Colonic mucosa (tissue), 4 donors: ENCODE results near the gene ARSB. TPM values are rescaled to one million over a fixed set of nuclear protein-coding genes. Genes with fewer than 3 reads are reported as not detected.
"Not testable (repeated sequence)": the region's sequence is repeated elsewhere in the genome, so short reads cannot be mapped to it uniquely, and the experiment has no call there.

Source experiments
- DNase-seq: peaks from one replicate; pipeline ENCODE4 v3.0.0-alpha.2; 2020
- H3K27ac ChIP-seq: fragments of 200-600 bp; one replicate; pipeline ENCODE4 v1.8.0; 2021
- H3K27me3 ChIP-seq: fragments of 200-600 bp; one replicate; pipeline ENCODE4 v1.8.0; 2021
- H3K36me3 ChIP-seq: fragments of 200-600 bp; one replicate; pipeline ENCODE4 v1.8.0; 2021
- H3K4me1 ChIP-seq: fragments of 200-600 bp; one replicate; pipeline ENCODE4 v1.8.0; 2021; ENCODE audit warnings: mild to moderate bottlenecking
- H3K4me3 ChIP-seq: fragments of 200-600 bp; one replicate; pipeline ENCODE4 v1.8.0; 2021
- H3K9ac ChIP-seq, 2 donors: one replicate each; pipeline ENCODE4 v1.7.0; 2013; ENCODE audit warnings: control low read depth in 2 of 2, low read depth in 2 of 2, low read length in 2 of 2
- H3K9me3 ChIP-seq: fragments of 200-600 bp; one replicate; pipeline ENCODE4 v1.8.0; 2021
- intact Hi-C: fragments of 100-400 bp; cut with DNase I; formaldehyde crosslinking; loops from one replicate; pipeline ENCODE4 v1.14.1; 2022
- total RNA-seq, 2 donors: library from RNA; stranded (reverse); fragmentation: NEBNext Ultra II Directional in 1 of 2; extraction: Animal tissue kit (Norgen Biotek cat#: 25700) in 1 of 2; gene quantifications; one replicate each; pipeline ENCODE4 v1.2.1, GENCODE V29; 2021
- TF ChIP-seq, protein P1 (sequence below): fragments of 200-600 bp; IDR thresholded peaks from one replicate; pipeline ENCODE4 v1.8.0; 2022; ENCODE audit warnings: antibody characterized with exemption, mild to moderate bottlenecking
- donor health status: healthy.
- donor health status: DM: no; HTN: no; CAD: no.
- donor health status: DM: no; HTN: no; CAD: no.

The ARSB gene
- total RNA-seq, 2 donors from 2014 or later, result 10.1 to 11.4 TPM

DNA sequence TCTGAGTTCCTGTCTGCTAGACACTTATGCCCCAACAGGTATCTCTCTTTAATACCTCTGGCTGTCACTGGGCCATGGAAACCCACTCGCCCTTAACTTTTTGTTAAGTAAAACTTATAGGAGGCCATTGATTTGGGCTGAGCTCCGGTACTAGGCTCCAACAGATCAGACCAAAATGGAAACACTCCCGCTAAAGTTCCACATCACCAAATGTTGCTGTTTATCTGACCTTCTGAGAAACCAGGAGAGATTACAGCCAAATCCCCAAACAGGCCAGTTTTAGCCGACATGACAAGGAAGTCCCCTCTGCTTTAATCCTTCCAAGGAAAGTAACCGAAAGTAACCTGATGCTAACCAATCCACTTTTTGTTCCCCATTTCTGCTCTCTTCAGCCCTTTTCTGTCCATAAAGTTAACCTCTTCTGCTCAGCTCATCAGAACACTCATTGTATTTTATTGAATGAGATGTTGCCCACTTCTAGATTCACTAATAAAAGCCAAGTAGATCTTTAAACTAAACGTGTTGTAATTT is 221.4 kb downstream of the ARSB start:
- Histone ChIP-seq H3K27ac (no peak overlapping the region), H3K27me3 (no peaks in the 10 kb centered on the region), H3K36me3 (no peaks in the 10 kb centered on the region), H3K9ac (no peak overlapping the region), H3K4me1 (no peaks in the 10 kb centered on the region), H3K4me3 (no peak overlapping the region), H3K9me3 (no peaks in the 10 kb centered on the region)
- intact Hi-C loops, result no loop called here
- TF ChIP-seq, protein P1, sequence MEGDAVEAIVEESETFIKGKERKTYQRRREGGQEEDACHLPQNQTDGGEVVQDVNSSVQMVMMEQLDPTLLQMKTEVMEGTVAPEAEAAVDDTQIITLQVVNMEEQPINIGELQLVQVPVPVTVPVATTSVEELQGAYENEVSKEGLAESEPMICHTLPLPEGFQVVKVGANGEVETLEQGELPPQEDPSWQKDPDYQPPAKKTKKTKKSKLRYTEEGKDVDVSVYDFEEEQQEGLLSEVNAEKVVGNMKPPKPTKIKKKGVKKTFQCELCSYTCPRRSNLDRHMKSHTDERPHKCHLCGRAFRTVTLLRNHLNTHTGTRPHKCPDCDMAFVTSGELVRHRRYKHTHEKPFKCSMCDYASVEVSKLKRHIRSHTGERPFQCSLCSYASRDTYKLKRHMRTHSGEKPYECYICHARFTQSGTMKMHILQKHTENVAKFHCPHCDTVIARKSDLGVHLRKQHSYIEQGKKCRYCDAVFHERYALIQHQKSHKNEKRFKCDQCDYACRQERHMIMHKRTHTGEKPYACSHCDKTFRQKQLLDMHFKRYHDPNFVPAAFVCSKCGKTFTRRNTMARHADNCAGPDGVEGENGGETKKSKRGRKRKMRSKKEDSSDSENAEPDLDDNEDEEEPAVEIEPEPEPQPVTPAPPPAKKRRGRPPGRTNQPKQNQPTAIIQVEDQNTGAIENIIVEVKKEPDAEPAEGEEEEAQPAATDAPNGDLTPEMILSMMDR, result no peak
- DNase-seq, result no peak

DNA sequence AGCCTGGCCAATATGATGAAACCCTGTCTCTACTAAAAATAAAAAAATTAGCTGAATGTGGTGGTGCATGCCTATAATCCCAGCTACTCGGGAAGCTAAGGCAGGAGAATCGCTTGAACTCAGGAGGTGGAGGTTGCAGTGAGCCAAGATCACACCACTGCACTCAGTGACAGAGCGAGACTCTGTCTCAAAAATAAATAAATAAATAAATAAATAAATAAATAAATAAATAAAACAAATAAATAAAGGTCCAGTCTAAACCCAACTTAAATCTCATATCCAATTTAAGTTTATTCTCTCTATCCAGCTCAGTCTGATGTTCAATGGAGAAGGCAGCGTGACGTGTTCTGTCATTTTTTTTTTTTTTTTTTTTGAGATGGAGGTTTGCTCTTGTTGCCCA is 222.4 kb downstream of the ARSB start:
- H3K9ac ChIP-seq, DNase-seq, H3K27me3 ChIP-seq, H3K27ac ChIP-seq, H3K36me3 ChIP-seq, H3K9me3 ChIP-seq, H3K4me1 ChIP-seq, intact Hi-C loops, H3K4me3 ChIP-seq: not testable (repeated sequence)

DNA sequence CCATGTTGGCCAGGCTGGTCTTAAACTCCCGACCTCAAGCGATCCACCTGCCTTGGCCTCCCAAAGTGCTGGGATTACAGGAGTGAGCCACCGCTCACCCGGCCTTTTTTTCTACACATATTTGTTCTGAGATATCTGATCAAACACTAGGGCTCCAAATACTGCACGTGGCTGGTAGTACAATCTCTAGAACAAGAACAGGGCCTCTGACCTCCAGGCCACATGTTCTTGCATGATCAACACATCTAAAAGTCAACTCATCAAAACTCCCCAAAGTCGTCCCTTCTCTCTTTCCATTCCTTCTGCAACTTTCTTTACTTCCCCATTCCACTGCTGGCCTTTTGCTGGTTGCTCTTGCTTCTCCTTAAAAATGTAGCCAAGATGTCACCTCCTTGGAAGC is 223.3 kb downstream of the ARSB start:
- no peak overlapping the region for H3K27ac ChIP-seq
- no peaks in the 10 kb centered on the region for H3K36me3 ChIP-seq
- intact Hi-C loops, result no loop called here
- TF ChIP-seq, protein P1, result no peak
- no peaks in the 10 kb centered on the region for H3K27me3 ChIP-seq
- H3K4me1 ChIP-seq, result no peaks in the 10 kb centered on the region
- DNase-seq, result no peak
- no peak overlapping the region for H3K4me3 ChIP-seq
- no peaks in the 10 kb centered on the region for H3K9me3 ChIP-seq
- no peak overlapping the region for H3K9ac ChIP-seq

DNA sequence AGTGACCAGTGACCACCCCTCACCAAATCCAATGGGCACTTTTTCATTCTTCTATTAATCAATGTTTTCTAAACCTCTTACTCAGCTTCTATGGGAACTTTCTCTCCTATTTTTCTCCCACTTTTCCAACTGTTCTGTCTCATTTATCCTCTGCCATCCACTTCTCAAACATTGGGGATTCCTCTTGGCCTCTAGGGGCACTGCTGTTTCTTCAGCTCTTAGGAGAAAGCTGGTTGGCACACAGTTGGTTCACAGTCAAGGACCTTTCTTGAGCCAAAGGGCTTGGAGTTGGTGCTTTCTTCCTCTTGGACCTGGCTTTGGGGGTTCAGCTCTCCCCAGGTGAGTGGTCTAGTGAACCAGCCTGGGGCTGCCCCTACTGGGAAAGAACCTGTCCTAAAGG is 224.3 kb downstream of the ARSB start:
- Histone ChIP-seq H3K36me3 (no peaks in the 10 kb centered on the region), H3K27me3 (no peaks in the 10 kb centered on the region), H3K9me3 (no peaks in the 10 kb centered on the region), H3K4me1 (no peaks in the 10 kb centered on the region), H3K4me3 (no peak overlapping the region), H3K27ac (no peak overlapping the region), H3K9ac (no peak overlapping the region)
- TF ChIP-seq, protein P1, result no peak
- no peak for DNase-seq
- intact Hi-C loops, result no loop called here

DNA sequence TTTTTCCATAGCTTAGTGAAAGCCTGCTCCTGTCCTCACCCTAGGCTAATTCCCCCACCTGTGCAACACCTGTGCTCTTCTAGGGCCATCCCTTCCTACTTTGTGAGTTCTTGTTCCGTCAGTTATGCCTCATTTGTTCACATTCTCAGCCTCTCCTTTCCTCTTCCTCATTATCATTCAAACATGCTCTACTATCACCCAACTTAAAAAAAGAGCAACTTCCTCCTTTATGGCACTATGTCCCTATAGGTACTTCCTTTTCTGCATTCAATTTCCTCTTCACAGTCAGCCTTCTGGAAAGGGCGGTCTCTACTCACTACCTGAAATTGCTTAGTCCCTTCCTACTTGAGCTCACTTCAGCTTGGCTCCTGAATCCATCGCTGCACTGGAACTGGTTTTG is 224.7 kb downstream of the ARSB start:
- no peak for DNase-seq
- TF ChIP-seq, protein P1, result no peak
- intact Hi-C loops, result no loop called here
- H3K9me3 ChIP-seq, result no peaks in the 10 kb centered on the region
- H3K27me3 ChIP-seq, result no peaks in the 10 kb centered on the region
- H3K27ac ChIP-seq, result no peak overlapping the region
- no peak overlapping the region for H3K4me3 ChIP-seq
- no peak overlapping the region for H3K9ac ChIP-seq
- no peaks in the 10 kb centered on the region for H3K4me1 ChIP-seq
- no peaks in the 10 kb centered on the region for H3K36me3 ChIP-seq

DNA sequence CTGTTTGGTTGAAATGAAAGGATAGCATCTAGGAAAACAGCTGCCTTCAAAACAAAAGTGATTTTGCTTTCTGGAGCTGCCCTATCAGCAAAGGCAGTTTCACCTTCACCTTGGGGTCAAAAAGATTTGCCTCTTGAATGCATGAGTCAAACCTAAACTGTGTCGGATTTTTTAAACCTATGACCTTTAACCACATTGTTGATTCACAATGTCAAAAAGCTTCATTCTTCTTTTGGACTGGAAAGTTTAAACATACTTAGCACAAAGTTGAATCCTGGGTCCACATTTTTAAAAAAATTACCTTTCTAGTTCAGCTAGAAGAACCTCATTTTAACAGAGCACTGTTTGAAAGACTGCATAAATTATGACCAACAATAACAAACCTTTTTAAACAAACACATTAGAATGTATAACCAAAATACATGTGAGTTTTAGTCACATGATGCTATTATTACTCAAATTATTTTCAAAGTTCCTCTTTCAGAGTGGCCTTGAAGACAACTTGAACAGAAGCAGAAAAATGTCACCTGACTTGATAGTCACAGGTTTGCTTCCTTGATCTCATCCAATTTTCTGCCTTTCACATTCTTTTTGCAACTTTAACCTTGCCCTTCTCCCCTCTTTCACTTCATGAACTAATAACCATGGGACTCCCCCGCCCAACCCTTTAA is 226.8 kb downstream of the ARSB start:
- Histone ChIP-seq H3K9me3 (no peaks in the 10 kb centered on the region), H3K4me1 (no peaks in the 10 kb centered on the region), H3K27me3 (no peaks in the 10 kb centered on the region), H3K4me3 (no peak overlapping the region), H3K36me3 (no peaks in the 10 kb centered on the region), H3K9ac (no peak overlapping the region), H3K27ac (no peak overlapping the region)
- no peak for DNase-seq
- intact Hi-C loops, result no loop called here
- TF ChIP-seq, protein P1, result no peak
